HG03060 (cell line): ENCODE measurements around the gene DCLK1.

Experiments used
- ATAC-seq: cut with Tn5 transposase; IDR thresholded peaks from one replicate; pipeline ENCODE4 v1.9.1; 2021; ENCODE audit warnings: low read depth, moderate number of reproducible peaks; ENCODE audit not compliant: unreplicated experiment

The DCLK1 gene

GRCh38 chr13:35767256-35767976 lies 363.8 kb downstream of the DCLK1 start:
- no peak for ATAC-seq

- no peak for ATAC-seq
Measured at GRCh38 chr13:35766663-35767062, 364.5 kb downstream of the DCLK1 start.

GRCh38 chr13:35765941-35766340 lies 365.2 kb downstream of the DCLK1 start:
- ATAC-seq = no peak

- no peak for ATAC-seq
Measured at GRCh38 chr13:35765366-35765765, 365.8 kb downstream of the DCLK1 start.

- no peak for ATAC-seq
Measured at GRCh38 chr13:35764326-35765015, 366.7 kb downstream of the DCLK1 start.

GRCh38 chr13:35763782-35764123 lies 367.4 kb downstream of the DCLK1 start:
- ATAC-seq = no peak

- no peak for ATAC-seq
Measured at GRCh38 chr13:35763060-35763781, 368.0 kb downstream of the DCLK1 start.

- ATAC-seq = no peak
Measured at GRCh38 chr13:35761440-35762252, 369.5 kb downstream of the DCLK1 start.

GRCh38 chr13:35760735-35761281 lies 370.4 kb downstream of the DCLK1 start:
- ATAC-seq = no peak

- no peak for ATAC-seq
Measured at GRCh38 chr13:35747594-35747993, 383.6 kb downstream of the DCLK1 start.

GRCh38 chr13:35744566-35745178 lies 386.5 kb downstream of the DCLK1 start:
- no peak for ATAC-seq

GRCh38 chr13:35744144-35744543 lies 387.0 kb downstream of the DCLK1 start:
- ATAC-seq = no peak

GRCh38 chr13:35743165-35743564 lies 388.0 kb downstream of the DCLK1 start:
- no peak for ATAC-seq

- ATAC-seq = no peak
Measured at GRCh38 chr13:35741657-35742056, 389.5 kb downstream of the DCLK1 start.

GRCh38 chr13:35736876-35737275 lies 394.3 kb downstream of the DCLK1 start:
- no peak for ATAC-seq

GRCh38 chr13:35733827-35734226 lies 397.4 kb downstream of the DCLK1 start:
- ATAC-seq = no peak

- ATAC-seq = no peak
Measured at GRCh38 chr13:35732565-35732964, 398.6 kb downstream of the DCLK1 start.

GRCh38 chr13:35731471-35731870 lies 399.7 kb downstream of the DCLK1 start:
- no peak for ATAC-seq

- ATAC-seq = no peak
Measured at GRCh38 chr13:35729926-35730627, 401.1 kb downstream of the DCLK1 start.
